Neural crest cell (in vitro differentiated cells): ENCODE data around the gene NEURL3. TPM values are rescaled to one million over a fixed set of nuclear protein-coding genes. Genes with fewer than 3 reads are reported as not detected.
"Not testable (repeated sequence)": the region's sequence is repeated elsewhere in the genome, so short reads cannot be mapped to it uniquely, and the experiment has no call there.

ENCODE experiments used
- DNase-seq: peaks from one replicate; pipeline ENCODE4 v3.0.0; 2021; ENCODE audit warnings: low read depth, mixed read lengths, low spot score
- H3K27ac Mint-ChIP-seq: one replicate; pipeline ENCODE4 v1.8.0; 2021; ENCODE audit warnings: mild to moderate bottlenecking, mixed read lengths; ENCODE audit not compliant: unreplicated experiment
- H3K27me3 Mint-ChIP-seq: 2 replicates; pipeline ENCODE4 v1.8.0; 2021; ENCODE audit warnings: low read depth, mild to moderate bottlenecking, mixed read lengths
- H3K36me3 Mint-ChIP-seq: 2 replicates; pipeline ENCODE4 v1.8.0; 2021; ENCODE audit warnings: low read depth, mild to moderate bottlenecking, mixed read lengths
- H3K4me1 Mint-ChIP-seq: 2 replicates; pipeline ENCODE4 v1.8.0; 2021; ENCODE audit warnings: mixed read lengths
- H3K4me3 Mint-ChIP-seq: one replicate; pipeline ENCODE4 v1.8.0; 2021; ENCODE audit warnings: mild to moderate bottlenecking, mixed read lengths
- H3K9me3 Mint-ChIP-seq: 2 replicates; pipeline ENCODE4 v1.8.0; 2021; ENCODE audit warnings: mixed read lengths
- CTCF ChIP-seq: fragments of 200-600 bp; sonication (generic); conservative IDR thresholded peaks from 2 replicates; pipeline ENCODE4 v1.5.0; 2021; ENCODE audit warnings: antibody characterized with exemption, mild to moderate bottlenecking
- total RNA-seq: library from RNA; stranded (reverse); gene quantifications from 2 replicates; pipeline ENCODE4 v1.2.1, GENCODE V29; 2021

The NEURL3 gene
- total RNA-seq, 1 donor from 2014 or later: 0.21 TPM

DNA sequence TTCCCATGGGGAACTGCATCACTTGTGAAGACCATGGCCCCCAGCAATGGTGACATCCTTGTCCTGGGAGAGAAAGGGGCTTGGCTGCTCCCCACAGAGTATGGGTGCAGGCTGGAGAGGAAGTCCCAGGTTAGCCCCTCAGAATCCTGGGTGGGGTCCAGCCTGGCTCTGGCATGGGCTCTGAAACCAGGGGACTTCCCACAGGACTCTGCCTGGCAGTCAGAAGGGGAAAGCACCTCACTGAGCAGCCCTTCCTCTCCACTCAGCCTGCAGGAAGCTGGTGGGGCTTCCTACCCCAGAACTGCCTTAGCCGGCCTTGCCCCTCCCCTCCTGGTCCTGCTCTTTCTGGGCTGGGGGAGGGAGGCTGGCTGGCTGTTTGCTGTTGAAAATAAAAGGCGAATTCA lies 3.7 kb downstream of the NEURL3 start:
- no peak for TF ChIP-seq CTCF
- Mint-ChIP-seq H3K36me3 (no peaks in the 10 kb centered on the region), H3K9me3 (no peaks in the 10 kb centered on the region), H3K27ac (no peak overlapping the region), H3K4me1 (no peaks in the 10 kb centered on the region), H3K4me3 (no peak overlapping the region), H3K27me3 (peaks cover 3% of the 10 kb centered on the region)
- DNase-seq: no peak

- H3K27me3 Mint-ChIP-seq: peaks cover 3% of the 10 kb centered on the region
- TF ChIP-seq CTCF: no peak
- no peaks in the 10 kb centered on the region for H3K9me3 Mint-ChIP-seq
- no peak for DNase-seq
- H3K27ac Mint-ChIP-seq: no peak overlapping the region
- no peaks in the 10 kb centered on the region for H3K4me1 Mint-ChIP-seq
- no peak overlapping the region for H3K4me3 Mint-ChIP-seq
- H3K36me3 Mint-ChIP-seq: no peaks in the 10 kb centered on the region
Measured at GRCh38 chr2:96500385-96501066, 4.6 kb downstream of the NEURL3 start.

GRCh38 chr2:96499061-96499960 lies 5.8 kb downstream of the NEURL3 start:
- H3K27me3 Mint-ChIP-seq: peaks cover 4% of the 10 kb centered on the region
- no peak for DNase-seq
- no peaks in the 10 kb centered on the region for H3K4me1 Mint-ChIP-seq
- peaks cover 3% of the 10 kb centered on the region for H3K9me3 Mint-ChIP-seq
- H3K27ac Mint-ChIP-seq: no peak overlapping the region
- TF ChIP-seq CTCF: no peak
- no peak overlapping the region for H3K4me3 Mint-ChIP-seq
- H3K36me3 Mint-ChIP-seq: no peaks in the 10 kb centered on the region

DNA sequence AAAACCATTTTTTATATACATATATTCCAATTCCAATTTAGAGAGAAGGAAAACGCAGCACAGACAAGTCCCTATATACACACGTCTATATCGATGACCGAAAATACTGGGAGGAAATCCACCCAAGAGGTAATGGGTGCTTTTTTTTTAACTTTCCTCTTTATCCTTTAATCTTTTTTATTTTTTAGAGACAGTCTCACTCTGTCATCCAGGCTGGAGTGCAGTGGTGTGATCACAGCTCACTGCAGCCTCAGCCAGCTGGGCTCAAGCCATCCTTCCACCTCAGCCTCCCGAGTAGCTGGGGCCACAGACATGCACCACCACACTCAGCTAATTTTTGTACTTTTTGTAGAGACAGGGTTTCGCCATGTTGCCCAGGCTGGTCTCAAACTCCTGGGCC lies 6.5 kb downstream of the NEURL3 start:
- not testable (repeated sequence) for H3K4me3 Mint-ChIP-seq, H3K36me3 Mint-ChIP-seq, H3K4me1 Mint-ChIP-seq, H3K27ac Mint-ChIP-seq, H3K9me3 Mint-ChIP-seq, H3K27me3 Mint-ChIP-seq, DNase-seq

DNA sequence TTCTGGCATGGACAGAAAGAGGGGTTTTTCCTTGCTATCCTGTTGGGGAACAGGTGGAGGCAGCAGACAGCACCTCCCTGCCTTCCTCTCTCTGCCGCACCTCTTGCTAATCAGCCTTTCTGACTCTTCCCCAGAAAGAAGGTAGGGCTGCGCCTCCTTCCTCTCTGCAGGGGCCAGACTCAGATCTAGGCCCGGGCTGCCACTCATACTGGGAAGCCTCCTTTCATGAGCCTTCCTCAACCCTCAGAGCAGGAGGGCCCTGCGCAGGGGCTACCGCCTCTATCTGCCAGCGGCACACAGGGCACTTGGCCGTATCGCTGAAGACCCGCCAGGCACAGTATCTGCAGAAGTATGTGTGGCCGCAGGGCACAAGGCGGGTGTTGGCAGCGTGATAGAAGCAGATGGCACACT lies 7.1 kb downstream of the NEURL3 start:
- Mint-ChIP-seq H3K27me3 (peaks cover 10% of the 10 kb centered on the region), H3K36me3 (no peaks in the 10 kb centered on the region), H3K27ac (peak overlapping the region; percentile 64), H3K4me3 (no peak overlapping the region), H3K9me3 (peaks cover 3% of the 10 kb centered on the region), H3K4me1 (no peaks in the 10 kb centered on the region)
- no peak for DNase-seq
- no peak for TF ChIP-seq CTCF
